ENCODE results near the gene RPL10. TPM values are rescaled to one million over a fixed set of nuclear protein-coding genes. Genes with fewer than 3 reads are reported as not detected.
"Not testable (repeated sequence)": the region's sequence is repeated elsewhere in the genome, so short reads cannot be mapped to it uniquely, and the experiment has no call there.

Gene RPL10
- total RNA-seq, 1 donor: 3,230 TPM

DNA sequence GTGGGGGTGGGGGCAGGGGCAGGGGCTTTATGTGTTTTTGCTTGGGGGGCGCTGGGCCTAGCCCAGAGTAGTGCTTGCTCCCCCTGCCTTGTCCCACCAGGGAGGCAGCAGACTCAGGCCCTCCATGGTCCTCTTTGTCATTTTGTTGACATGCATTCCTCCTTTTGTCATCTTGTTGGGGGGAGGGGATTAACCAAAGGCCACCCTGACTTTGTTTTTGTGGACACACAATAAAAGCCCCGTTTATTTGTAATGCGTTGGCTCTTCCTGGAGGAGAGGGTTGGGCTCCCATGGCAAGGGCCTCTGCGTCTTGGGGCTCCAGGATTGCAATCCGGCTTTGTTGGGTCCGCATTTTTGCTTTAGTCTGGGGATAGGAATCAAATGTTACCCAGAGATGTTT lies 16.9 kb upstream of the RPL10 start:
- DNase-seq (ENCODE audit: low read depth): no peak
- TF ChIP-seq, protein P1, sequence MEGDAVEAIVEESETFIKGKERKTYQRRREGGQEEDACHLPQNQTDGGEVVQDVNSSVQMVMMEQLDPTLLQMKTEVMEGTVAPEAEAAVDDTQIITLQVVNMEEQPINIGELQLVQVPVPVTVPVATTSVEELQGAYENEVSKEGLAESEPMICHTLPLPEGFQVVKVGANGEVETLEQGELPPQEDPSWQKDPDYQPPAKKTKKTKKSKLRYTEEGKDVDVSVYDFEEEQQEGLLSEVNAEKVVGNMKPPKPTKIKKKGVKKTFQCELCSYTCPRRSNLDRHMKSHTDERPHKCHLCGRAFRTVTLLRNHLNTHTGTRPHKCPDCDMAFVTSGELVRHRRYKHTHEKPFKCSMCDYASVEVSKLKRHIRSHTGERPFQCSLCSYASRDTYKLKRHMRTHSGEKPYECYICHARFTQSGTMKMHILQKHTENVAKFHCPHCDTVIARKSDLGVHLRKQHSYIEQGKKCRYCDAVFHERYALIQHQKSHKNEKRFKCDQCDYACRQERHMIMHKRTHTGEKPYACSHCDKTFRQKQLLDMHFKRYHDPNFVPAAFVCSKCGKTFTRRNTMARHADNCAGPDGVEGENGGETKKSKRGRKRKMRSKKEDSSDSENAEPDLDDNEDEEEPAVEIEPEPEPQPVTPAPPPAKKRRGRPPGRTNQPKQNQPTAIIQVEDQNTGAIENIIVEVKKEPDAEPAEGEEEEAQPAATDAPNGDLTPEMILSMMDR (IDR thresholded peaks at IDR 0.05; ENCODE audit: insufficient read depth, low read length): no peak
- H3K4me3 ChIP-seq (ENCODE audit: low read depth, low read length): no peak overlapping the region

DNA sequence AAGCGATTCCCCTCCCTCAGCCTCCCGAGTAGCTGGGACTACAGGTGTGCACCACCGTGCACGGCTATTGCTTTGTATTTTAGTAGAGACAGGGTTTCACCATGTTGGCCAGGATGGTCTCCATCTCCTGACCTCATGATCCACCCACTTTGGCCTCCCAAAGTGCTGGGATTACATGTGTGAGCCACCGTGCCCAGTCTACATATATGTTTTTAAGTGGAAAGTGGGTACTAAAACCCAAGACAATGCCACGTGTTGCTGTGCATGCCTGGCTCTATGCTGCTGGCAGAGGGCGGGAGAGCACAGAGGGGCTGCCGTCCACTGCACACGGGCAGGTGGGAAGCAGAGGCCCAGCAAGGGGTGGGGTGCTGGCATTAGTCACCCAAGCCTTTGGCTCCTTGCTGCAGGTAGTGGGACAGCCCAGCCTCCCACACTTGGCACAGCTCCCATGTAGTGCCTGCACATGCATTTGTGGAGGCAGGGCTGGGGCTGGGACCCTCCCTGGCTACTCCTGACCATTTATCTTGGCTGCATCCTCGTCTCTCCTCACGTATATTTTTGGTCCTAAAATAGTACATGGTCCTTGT lies 15.6 kb upstream of the RPL10 start:
- peak; percentile 14 for DNase-seq (ENCODE audit: low read depth)
- H3K4me3 ChIP-seq (ENCODE audit: low read depth, low read length): no peak overlapping the region
- TF ChIP-seq, protein P1 (IDR thresholded peaks at IDR 0.05; ENCODE audit: insufficient read depth, low read length): no peak

DNA sequence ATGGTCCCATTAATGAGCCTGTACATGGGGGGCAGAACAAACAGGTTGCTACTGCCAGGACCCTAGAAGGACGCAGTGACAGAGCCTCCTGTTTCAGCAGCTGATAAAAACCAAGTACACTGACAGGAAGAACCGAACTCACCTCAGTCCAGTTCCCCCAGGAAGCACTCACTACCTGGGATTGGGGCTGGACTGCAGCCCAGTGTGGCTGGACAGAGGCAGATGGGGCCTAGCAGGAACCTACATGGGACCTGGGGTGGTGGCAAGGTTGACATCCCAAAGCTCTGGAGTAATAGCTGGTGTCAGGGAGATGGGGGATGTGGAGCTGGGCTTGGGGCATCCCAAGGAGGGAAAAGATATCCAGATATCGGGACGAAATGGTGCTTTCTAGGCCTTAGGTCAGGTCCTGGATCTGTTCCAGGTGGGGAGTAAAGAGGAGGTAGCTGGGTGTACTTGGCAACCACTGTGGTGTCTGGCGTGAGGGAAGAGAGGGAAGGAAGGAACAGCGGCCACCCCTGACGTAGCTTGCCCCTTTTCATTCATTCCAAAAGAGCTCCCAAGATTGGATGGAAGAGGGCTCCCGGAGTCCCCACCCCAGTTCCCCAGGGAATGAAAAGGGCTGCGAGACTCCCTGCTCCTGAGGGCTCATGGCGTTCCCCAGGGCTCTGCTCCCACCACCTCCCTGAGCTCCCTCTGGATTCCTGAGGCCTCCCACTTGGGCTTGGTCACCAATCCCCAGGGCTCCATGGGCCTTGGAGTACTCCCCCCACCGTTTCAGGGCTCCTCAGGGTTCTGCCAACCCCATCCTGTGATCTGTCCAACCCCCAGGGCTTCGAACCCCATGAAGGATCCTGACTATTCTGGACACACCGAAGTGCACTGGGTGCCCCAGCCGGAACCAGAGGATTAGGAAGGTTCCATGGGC lies 14.6 kb upstream of the RPL10 start:
- no peak overlapping the region for H3K4me3 ChIP-seq (ENCODE audit: low read depth, low read length)
- no peak for DNase-seq (ENCODE audit: low read depth)
- TF ChIP-seq, protein P1 (IDR thresholded peaks at IDR 0.05; ENCODE audit: insufficient read depth, low read length): no peak

DNA sequence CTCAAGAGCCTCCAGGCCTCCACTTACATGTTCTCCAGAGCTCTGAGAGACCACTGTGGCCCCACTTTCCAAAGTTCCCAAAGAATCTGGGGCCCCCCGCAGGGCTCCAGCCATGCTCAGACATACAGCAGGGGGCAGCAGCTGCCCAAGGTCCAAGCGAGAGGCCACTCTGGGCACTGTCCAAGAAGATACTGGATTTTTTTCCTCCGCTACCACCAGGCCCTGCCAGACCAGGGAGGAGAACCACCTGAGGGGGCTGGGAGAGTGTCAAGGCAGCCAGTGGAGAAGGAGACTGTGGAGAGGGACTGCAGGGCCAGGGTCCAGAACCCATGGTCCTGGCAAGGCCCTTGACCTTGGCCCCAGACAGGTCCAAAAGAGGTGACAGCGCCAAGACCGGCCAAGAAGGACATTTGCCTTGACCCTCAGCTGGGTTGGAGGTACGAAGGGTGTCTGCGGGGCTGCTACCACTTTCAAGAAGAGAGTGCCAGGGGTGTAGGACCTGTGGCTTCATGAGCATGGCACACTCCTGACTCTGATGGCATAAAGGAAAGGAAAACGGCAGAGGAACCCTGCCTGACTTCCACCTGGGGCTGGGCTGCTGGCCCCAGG lies 13.8 kb upstream of the RPL10 start:
- no peak for DNase-seq (ENCODE audit: low read depth)
- TF ChIP-seq, protein P1 (IDR thresholded peaks at IDR 0.05; ENCODE audit: insufficient read depth, low read length): peak; percentile 36
- H3K4me3 ChIP-seq (ENCODE audit: low read depth, low read length): no peak overlapping the region

DNA sequence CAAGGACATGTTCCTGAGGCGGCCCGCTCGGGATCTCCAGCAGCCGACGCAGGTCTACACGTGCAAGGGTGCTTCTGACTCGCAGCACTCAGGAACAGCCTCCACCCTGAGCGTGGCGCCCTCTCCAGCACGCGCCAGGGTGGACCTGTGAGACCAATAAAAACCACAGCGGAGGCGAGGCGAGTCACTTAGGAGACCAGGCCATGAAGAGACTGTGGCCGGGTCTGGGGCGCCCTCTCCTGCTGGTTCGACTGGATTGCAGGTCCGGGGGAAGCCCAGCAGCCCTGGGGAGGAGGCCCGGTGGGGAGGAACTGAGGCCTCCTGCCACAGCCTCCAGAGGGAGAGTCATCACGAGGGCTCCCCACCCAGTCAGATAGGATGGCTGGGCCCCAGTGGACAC lies 10.1 kb upstream of the RPL10 start:
- H3K4me3 ChIP-seq (ENCODE audit: low read depth, low read length); DNase-seq (ENCODE audit: low read depth): not testable (repeated sequence)

DNA sequence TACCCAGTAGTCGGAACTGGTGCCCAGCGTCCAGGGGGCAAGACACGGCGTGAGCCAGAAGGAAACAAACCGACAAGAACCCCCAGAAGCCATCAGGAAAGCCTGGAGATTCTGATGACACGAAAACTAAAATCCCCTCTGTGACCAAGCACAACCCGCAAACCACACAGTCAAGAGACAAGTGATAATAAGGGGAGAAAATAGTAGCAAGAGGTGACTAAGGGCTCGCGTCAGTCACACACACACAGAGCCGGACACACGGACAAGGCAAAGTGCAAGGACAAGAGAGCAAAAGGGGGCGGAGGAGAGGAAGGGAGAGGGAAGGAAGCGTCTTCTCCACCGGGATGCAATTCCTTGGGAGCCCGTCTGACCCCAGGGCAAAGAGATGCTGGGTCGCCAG lies 9.5 kb upstream of the RPL10 start:
- not testable (repeated sequence) for H3K4me3 ChIP-seq (ENCODE audit: low read depth, low read length); DNase-seq (ENCODE audit: low read depth)

DNA sequence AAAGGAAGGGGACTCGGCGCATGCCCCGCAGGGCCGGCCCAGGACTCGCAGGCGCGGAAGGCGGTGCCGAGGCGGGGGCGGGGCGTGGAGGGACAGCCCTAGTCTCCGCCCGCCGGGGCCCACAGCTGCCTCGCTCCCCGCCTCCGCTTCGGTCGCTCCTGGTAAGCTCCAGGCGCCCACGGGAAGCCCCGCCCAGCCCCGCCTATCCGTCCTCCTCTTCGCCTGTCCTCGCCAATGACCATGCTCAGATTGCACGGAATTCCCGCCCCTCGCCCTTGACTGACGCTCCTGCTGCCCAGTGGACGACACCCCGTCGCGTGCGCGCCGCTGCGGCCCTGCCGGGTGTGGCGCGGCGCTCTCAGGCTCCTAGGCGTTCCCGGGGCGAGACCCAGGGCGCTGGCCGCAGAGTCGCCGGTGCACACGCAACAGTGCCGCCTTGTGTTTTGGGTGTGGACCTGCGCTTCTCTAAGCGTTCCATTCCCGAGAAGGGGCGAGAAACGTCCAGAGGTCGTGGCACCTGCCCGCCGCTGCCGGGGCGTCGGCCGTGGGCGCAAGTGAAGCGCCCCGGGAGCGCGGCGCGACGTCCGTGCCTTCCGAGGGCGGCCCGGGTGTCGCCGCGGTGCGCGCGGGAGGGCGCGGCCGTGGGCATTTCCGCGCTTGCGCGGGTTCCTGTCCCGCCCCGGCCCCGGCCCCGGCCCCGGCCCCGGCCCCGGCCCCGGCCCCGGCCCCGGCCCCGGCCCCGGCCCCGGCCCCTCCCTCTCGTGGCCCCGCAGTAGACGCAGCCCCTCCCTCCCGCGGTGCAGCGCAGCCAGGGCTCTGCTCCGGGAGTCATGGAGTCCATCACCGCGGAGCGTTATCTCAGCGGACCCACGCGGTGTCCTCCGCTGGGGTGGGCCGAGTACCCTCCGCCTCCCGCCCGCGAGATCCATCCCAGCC lies 8.1 kb upstream of the RPL10 start:
- peak overlapping the region; percentile 57 for H3K4me3 ChIP-seq (ENCODE audit: low read depth, low read length)
- not testable (repeated sequence) for DNase-seq (ENCODE audit: low read depth)

DNA sequence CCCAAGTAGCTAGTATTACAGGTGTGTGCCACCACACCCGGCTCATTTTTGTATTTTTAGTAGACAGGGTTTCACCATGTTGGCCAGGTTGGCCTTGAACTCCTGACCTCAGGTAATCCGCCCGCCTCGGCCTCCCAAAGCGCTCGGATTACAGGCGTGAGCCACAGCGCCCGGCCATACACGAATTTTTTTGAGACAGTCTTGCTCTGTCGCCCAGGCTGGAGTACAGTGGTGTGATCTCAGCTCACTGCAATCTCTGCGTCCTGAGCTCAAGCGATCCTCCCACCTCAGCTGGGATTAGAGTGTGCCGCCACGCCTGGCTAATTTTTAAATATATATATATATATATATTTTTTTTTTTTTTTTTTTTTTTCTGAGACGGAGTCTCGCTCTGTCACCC lies 1.8 kb upstream of the RPL10 start:
- H3K4me3 ChIP-seq (ENCODE audit: low read depth, low read length): not testable (repeated sequence)

More for the DNA sequence above, 1.8 kb upstream of the RPL10 start:
- not testable (repeated sequence) for DNase-seq (ENCODE audit: low read depth)
